GM12878 (cell line): ENCODE results near the gene HIVEP3. TPM values are rescaled to one million over a fixed set of nuclear protein-coding genes. Genes with fewer than 3 reads are reported as not detected.

Source experiments
- ATAC-seq: fragments of 200-7000 bp; cut with Tn5 transposase; 3 replicates; pipeline ENCODE4 v1.9.1; 2020; ENCODE audit warnings: mild to moderate bottlenecking, moderate library complexity
- BruUV-seq: library from RNA; stranded (reverse); fragments of 400-500 nt; replicated peaks from 2 replicates; lab custom pipeline; 2021; lab: Mats Ljungman, UMichigan
- CTCF ChIA-PET: fragments of 300-600 bp; sonication (Branson Sonifier 250); formaldehyde crosslinking; extraction: SDS; loops from one replicate; lab custom pipeline; 2021; ENCODE audit warnings: inconsistent platforms; lab: Yijun Ruan, JAX
- POLR2A ChIA-PET: fragments of 350-600 bp; formaldehyde crosslinking; extraction: SDS; loops from one replicate; lab custom pipeline; 2021; ENCODE audit warnings: inconsistent platforms; lab: Charles Lee
- RAD21 ChIA-PET: fragments of 300-600 bp; sonication (Branson Sonifier 250); formaldehyde crosslinking; loops from one replicate; lab custom pipeline; 2023; ENCODE audit warnings: antibody characterized with exemption; ENCODE audit not compliant: unreplicated experiment; lab: Charles Lee
- SMC1A ChIA-PET: fragments of 300-600 bp; sonication (Branson Sonifier 250); formaldehyde crosslinking; loops from one replicate; lab custom pipeline; 2023; ENCODE audit not compliant: unreplicated experiment, uncharacterized antibody; lab: Charles Lee
- DNase-seq: peaks from one replicate; pipeline ENCODE4 v3.0.0-alpha.2; 2011; ENCODE audit warnings: low read depth, low spot score
- FAIRE-seq: peaks from 3 replicates; lab custom pipeline; 2011; peaks lifted over from hg19 to GRCh38; lab: Jason Lieb, UNC
- H2AFZ ChIP-seq: 2 replicates; pipeline ENCODE4 v1.6.0; 2011; ENCODE audit warnings: low read depth, low read length, control low read depth; ENCODE audit not compliant: control insufficient read depth
- H3K27ac ChIP-seq: 2 replicates; pipeline ENCODE4 v1.5.1; 2011; ENCODE audit warnings: control low read depth; ENCODE audit not compliant: control insufficient read depth, insufficient read depth
- H3K27me3 ChIP-seq, 2 experiments: replicated peaks in 1 of 2; 2 replicates each; pipeline versions ENCODE4 v1.6.0 to v1.6.1; 2011; ENCODE audit warnings: low read length in 1 of 2; ENCODE audit not compliant: control insufficient read depth in 2 of 2, insufficient read depth in 2 of 2
- H3K36me3 ChIP-seq, 2 experiments: 2 replicates each; pipeline ENCODE4 v1.5.1; 2011; ENCODE audit warnings: low read length in 1 of 2; ENCODE audit not compliant: control insufficient read depth in 2 of 2, insufficient read depth in 2 of 2
- H3K4me1 ChIP-seq: 2 replicates; pipeline ENCODE4 v1.6.1; 2011; ENCODE audit warnings: mild to moderate bottlenecking, low read length, moderate library complexity, mixed read lengths; ENCODE audit not compliant: control insufficient read depth, insufficient read depth
- H3K4me2 ChIP-seq: 2 replicates; pipeline ENCODE4 v1.6.0; 2011; ENCODE audit warnings: control low read depth; ENCODE audit not compliant: control insufficient read depth, insufficient read depth
- H3K4me3 ChIP-seq: fragments of 200-600 bp; sonication (generic); 2 replicates; pipeline ENCODE4 v1.5.1; 2016
- H3K79me2 ChIP-seq: 2 replicates; pipeline ENCODE4 v1.6.0; 2011; ENCODE audit warnings: low read length; ENCODE audit not compliant: control insufficient read depth, insufficient read depth
- H3K9ac ChIP-seq: 2 replicates; pipeline ENCODE4 v1.8.0; 2011; ENCODE audit warnings: low read length, control low read depth, mixed read lengths; ENCODE audit not compliant: control insufficient read depth, insufficient read depth
- H3K9me3 ChIP-seq: replicated peaks from 3 replicates; pipeline ENCODE4 v1.5.1; 2011; ENCODE audit warnings: mild to moderate bottlenecking, low read length; ENCODE audit not compliant: control insufficient read depth, insufficient read depth
- H4K20me1 ChIP-seq: 2 replicates; pipeline ENCODE4 v1.6.0; 2011; ENCODE audit not compliant: control insufficient read depth, insufficient read depth
- EED ChIP-seq: sonication (generic); IDR thresholded peaks from 2 replicates; pipeline ENCODE4 v1.6.1; 2016; ENCODE audit warnings: antibody characterized with exemption, low read depth
- EGR1 ChIP-seq, 2 experiments: IDR thresholded peaks; 1 replicate in 1 of 2; 2 replicates in 1 of 2; pipeline ENCODE4 v1.6.1; 2011 to 2012; ENCODE audit warnings: low read depth in 2 of 2, low read length in 2 of 2, borderline replicate concordance in 1 of 2, mild to moderate bottlenecking in 1 of 2, moderate library complexity in 1 of 2
- MTA3 ChIP-seq: IDR thresholded peaks from 2 replicates; pipeline ENCODE4 v1.6.1; 2012; ENCODE audit warnings: low read length, inconsistent platforms, borderline replicate concordance
- MYB ChIP-seq: fragments of 150-350 bp; IDR thresholded peaks from 2 replicates; pipeline ENCODE4 v1.6.1; 2014; ENCODE audit warnings: mild to moderate bottlenecking, low read depth, low read length, borderline replicate concordance
- MYC ChIP-seq: IDR thresholded peaks from 2 replicates; pipeline ENCODE4 v1.6.1; 2011; ENCODE audit warnings: mild to moderate bottlenecking, low read length, moderate library complexity, inconsistent platforms; ENCODE audit not compliant: insufficient read depth, insufficient replicate concordance, insufficient read length, severe bottlenecking
- SUPT20H ChIP-seq: IDR thresholded peaks from 2 replicates; pipeline ENCODE4 v1.6.1; 2011; ENCODE audit warnings: low read depth, mild to moderate bottlenecking, low read length, moderate library complexity, borderline replicate concordance; ENCODE audit not compliant: control insufficient read depth
- TCF12 ChIP-seq: IDR thresholded peaks from 2 replicates; pipeline ENCODE4 v1.6.1; 2011; ENCODE audit warnings: low read depth, mild to moderate bottlenecking, low read length
- in situ Hi-C: fragments of 300-500 bp; cut with MboI; formaldehyde crosslinking; loops from 9 replicates; pipeline ENCODE4 v1.14.3; 2018; ENCODE audit warnings: mixed read lengths
- intact Hi-C: fragments of 100-400 bp; cut with micrococcal nuclease; formaldehyde crosslinking; loops from one replicate; pipeline ENCODE4 v1.14.2; 2022; ENCODE audit not compliant: unreplicated experiment
- polyA plus RNA-seq, 11 experiments: library from polyadenylated mRNA; depleted of rRNA in 4 of 11; unstranded in 6 of 11; stranded (reverse) in 5 of 11; fragments of >200 nt; fragmentation: Nextera tagmentation in 4 of 11; fragmentation: Illumina TruSeq in 1 of 11; extraction: Ambion mirVana in 4 of 11; extraction: Trizol in 1 of 11; gene quantifications; 1 replicate in 1 of 11; 2 replicates in 10 of 11; pipeline versions ENCODE4 v1.2.1 to v1.2.3, GENCODE V29; 2011 to 2016; ENCODE audit warnings: inconsistent platforms in 2 of 11, missing spikeins in 2 of 11, low read depth in 1 of 11
- total RNA-seq, 4 experiments: library from RNA; depleted of rRNA in 3 of 4; stranded (reverse); fragments of >200 nt in 3 of 4; fragmentation: Illumina TruSeq in 1 of 4; extraction: Trizol in 1 of 4; gene quantifications; 2 replicates each; pipeline versions ENCODE4 v1.2.1 to v1.2.3, GENCODE V29; 2013 to 2021
- TF ChIP-seq, protein P1 (sequence below): fragments of 450-650 bp; IDR thresholded peaks from 2 replicates; pipeline ENCODE4 v1.6.1; 2017; ENCODE audit warnings: mild to moderate bottlenecking
- TF ChIP-seq, protein P2 (sequence below): fragments of 450-650 bp; IDR thresholded peaks from 2 replicates; pipeline ENCODE4 v1.6.1; 2018; ENCODE audit warnings: borderline replicate concordance, mild to moderate bottlenecking; ENCODE audit not compliant: partially characterized antibody

The HIVEP3 gene
- total and polyA plus RNA-seq, 10 of the 15 experiments (the other 5 are each of a cell fraction or from before 2014, with no cell fraction given), result 1.8 to 13.6 (median 3.8) TPM

DNA sequence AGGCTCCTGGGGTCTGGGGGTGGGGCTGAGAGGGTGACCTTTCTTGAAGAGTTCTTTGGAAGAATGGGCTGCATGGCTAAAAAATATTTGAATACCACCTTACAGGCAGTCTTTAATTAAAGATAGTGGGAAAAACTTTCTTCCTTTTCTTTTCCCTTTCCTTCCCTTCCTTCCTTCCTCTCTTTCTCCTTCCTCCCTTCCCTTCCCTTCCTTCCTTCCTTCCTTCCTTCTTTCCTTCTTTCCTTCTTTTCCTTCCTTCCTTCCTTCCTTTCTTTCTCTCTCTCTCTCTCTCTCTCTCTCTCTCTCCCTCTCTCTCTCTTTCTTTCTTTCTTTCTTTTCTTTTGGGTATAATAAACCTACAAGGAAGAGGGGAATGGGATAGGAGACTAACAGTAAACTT, 356.4 kb downstream of the HIVEP3 start:
- intact Hi-C loops, result no loop called here
- Histone ChIP-seq H3K9me3 (no peaks in the 10 kb centered on the region; the same call in 2 of the 3 replicates), H3K4me2 (no peak overlapping the region), H3K27ac (no peak overlapping the region), H2AFZ (no peak overlapping the region), H3K4me1 (no peaks in the 10 kb centered on the region), H4K20me1 (no peaks in the 10 kb centered on the region), H3K79me2 (no peaks in the 10 kb centered on the region), H3K36me3 (no peaks in the 10 kb centered on the region; a peak in 3 of 4 replicates), H3K27me3 (no peaks in the 10 kb centered on the region), H3K9ac (no peak overlapping the region), H3K4me3 (no peak overlapping the region)
- BruUV-seq, result no TSS peak
- SMC1A ChIA-PET, result no interaction called here
- in situ Hi-C loops, result no loop called here
- POLR2A ChIA-PET, result no interaction called here
- FAIRE-seq (no peak), ATAC-seq (no peak), DNase-seq (no peak)
- RAD21 ChIA-PET, result no interaction called here
- CTCF ChIA-PET, result interaction anchor here (0.6 to 0.7 kb wide), 2 partner anchors 55 to 170 kb away, joined by 3 read pairs; no protein-coding TSS in a partner anchor
- TF ChIP-seq SUPT20H, result no peak
- TF ChIP-seq MYC, result no peak
- no peak for TF ChIP-seq EGR1 (IDR thresholded peaks at IDR 0.05; ENCODE audit: borderline replicate concordance in 1 of 2, low read depth in 2 of 2, low read length in 2 of 2)
- TF ChIP-seq, protein P1, sequence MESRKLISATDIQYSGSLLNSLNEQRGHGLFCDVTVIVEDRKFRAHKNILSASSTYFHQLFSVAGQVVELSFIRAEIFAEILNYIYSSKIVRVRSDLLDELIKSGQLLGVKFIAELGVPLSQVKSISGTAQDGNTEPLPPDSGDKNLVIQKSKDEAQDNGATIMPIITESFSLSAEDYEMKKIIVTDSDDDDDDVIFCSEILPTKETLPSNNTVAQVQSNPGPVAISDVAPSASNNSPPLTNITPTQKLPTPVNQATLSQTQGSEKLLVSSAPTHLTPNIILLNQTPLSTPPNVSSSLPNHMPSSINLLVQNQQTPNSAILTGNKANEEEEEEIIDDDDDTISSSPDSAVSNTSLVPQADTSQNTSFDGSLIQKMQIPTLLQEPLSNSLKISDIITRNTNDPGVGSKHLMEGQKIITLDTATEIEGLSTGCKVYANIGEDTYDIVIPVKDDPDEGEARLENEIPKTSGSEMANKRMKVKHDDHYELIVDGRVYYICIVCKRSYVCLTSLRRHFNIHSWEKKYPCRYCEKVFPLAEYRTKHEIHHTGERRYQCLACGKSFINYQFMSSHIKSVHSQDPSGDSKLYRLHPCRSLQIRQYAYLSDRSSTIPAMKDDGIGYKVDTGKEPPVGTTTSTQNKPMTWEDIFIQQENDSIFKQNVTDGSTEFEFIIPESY, result no peak
- TF ChIP-seq TCF12, result no peak
- no peak for TF ChIP-seq MTA3
- TF ChIP-seq, protein P2, sequence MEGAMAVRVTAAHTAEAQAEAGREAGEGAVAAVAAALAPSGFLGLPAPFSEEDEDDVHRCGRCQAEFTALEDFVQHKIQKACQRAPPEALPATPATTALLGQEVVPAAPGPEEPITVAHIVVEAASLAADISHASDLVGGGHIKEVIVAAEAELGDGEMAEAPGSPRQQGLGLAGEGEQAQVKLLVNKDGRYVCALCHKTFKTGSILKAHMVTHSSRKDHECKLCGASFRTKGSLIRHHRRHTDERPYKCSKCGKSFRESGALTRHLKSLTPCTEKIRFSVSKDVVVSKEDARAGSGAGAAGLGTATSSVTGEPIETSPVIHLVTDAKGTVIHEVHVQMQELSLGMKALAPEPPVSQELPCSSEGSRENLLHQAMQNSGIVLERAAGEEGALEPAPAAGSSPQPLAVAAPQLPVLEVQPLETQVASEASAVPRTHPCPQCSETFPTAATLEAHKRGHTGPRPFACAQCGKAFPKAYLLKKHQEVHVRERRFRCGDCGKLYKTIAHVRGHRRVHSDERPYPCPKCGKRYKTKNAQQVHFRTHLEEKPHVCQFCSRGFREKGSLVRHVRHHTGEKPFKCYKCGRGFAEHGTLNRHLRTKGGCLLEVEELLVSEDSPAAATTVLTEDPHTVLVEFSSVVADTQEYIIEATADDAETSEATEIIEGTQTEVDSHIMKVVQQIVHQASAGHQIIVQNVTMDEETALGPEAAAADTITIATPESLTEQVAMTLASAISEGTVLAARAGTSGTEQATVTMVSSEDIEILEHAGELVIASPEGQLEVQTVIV, result no peak
- no peak for TF ChIP-seq MYB
- TF ChIP-seq EED, result no peak
